OCI-LY1 (cell line): Measurements from ENCODE around the gene PPP4C.
A peak's percentile ranks its signal among the peaks of the same experiment; 100 is the strongest.

ENCODE experiments used
- H2AFZ ChIP-seq: fragments of 200-600 bp; sonication (generic), shearing (Covaris generic); 2 replicates; pipeline ENCODE4 v1.6.0; 2014; ENCODE audit warnings: antibody characterized with exemption, mild to moderate bottlenecking, low read length
- H3F3A ChIP-seq: fragments of 200-600 bp; sonication (generic), shearing (Covaris generic); 2 replicates; pipeline ENCODE4 v1.6.0; 2014; ENCODE audit warnings: mild to moderate bottlenecking, antibody characterized with exemption, low read length, moderate library complexity; ENCODE audit not compliant: insufficient read depth
- H3K27ac ChIP-seq: fragments of 200-600 bp; sonication (generic); 2 replicates; pipeline ENCODE4 v1.5.1; 2014; ENCODE audit warnings: low read length, mixed run types, mild to moderate bottlenecking, low read depth; ENCODE audit not compliant: poor library complexity, severe bottlenecking
- H3K27me3 ChIP-seq: fragments of 200-600 bp; sonication (generic); 2 replicates; pipeline ENCODE4 v1.6.0; 2014; ENCODE audit warnings: antibody characterized with exemption, mild to moderate bottlenecking, low read length, moderate library complexity; ENCODE audit not compliant: insufficient read depth
- H3K36me3 ChIP-seq: fragments of 200-600 bp; sonication (generic); 2 replicates; pipeline ENCODE4 v1.6.1; 2014; ENCODE audit warnings: mild to moderate bottlenecking, antibody characterized with exemption, low read length, moderate library complexity, mixed read lengths; ENCODE audit not compliant: insufficient read depth
- H3K4me1 ChIP-seq: fragments of 200-600 bp; sonication (generic); 2 replicates; pipeline ENCODE4 v1.5.1; 2014; ENCODE audit warnings: mild to moderate bottlenecking, low read length, moderate library complexity; ENCODE audit not compliant: insufficient read depth, severe bottlenecking
- H3K4me2 ChIP-seq: fragments of 200-600 bp; sonication (generic), shearing (Covaris generic); 2 replicates; pipeline ENCODE4 v1.6.1; 2014; ENCODE audit warnings: low read length
- H3K4me3 ChIP-seq: fragments of 200-600 bp; sonication (generic); 2 replicates; pipeline ENCODE4 v1.5.1; 2014; ENCODE audit warnings: low read length, low read depth, mild to moderate bottlenecking, mixed read lengths; ENCODE audit not compliant: poor library complexity, severe bottlenecking
- H3K79me2 ChIP-seq: fragments of 200-600 bp; shearing (Covaris generic); 2 replicates; pipeline ENCODE4 v1.6.1; 2016; ENCODE audit warnings: mixed run types, low read length, mixed read lengths; ENCODE audit not compliant: insufficient read depth
- H3K9ac ChIP-seq: fragments of 200-600 bp; sonication (generic), shearing (Covaris generic); 2 replicates; pipeline ENCODE4 v1.6.1; 2014; ENCODE audit warnings: mild to moderate bottlenecking, low read length, mixed read lengths
- H3K9me2 ChIP-seq: fragments of 200-600 bp; sonication (generic), shearing (Covaris generic); 2 replicates; pipeline ENCODE4 v1.6.1; 2014; ENCODE audit warnings: low read depth, mild to moderate bottlenecking, low read length, mixed read lengths
- H3K9me3 ChIP-seq: fragments of 200-600 bp; shearing (Covaris generic); 2 replicates; pipeline ENCODE4 v1.6.1; 2014; ENCODE audit warnings: low read length, mixed read lengths
- H4K20me1 ChIP-seq: fragments of 200-600 bp; sonication (generic), shearing (Covaris generic); 2 replicates; pipeline ENCODE4 v1.6.0; 2016; ENCODE audit warnings: mild to moderate bottlenecking, low read length; ENCODE audit not compliant: insufficient read depth
- CTCF ChIP-seq: fragments of 200-600 bp; sonication (generic), shearing (Covaris generic); IDR thresholded peaks from 2 replicates; pipeline ENCODE4 v1.5.1; 2017; ENCODE audit warnings: mild to moderate bottlenecking, antibody characterized with exemption, low read length, moderate library complexity, mixed read lengths
- EZH2 ChIP-seq: fragments of 200-600 bp; sonication (generic), shearing (Covaris generic); IDR thresholded peaks from 2 replicates; pipeline ENCODE4 v1.8.0; 2017; ENCODE audit warnings: borderline replicate concordance, mixed run types, mild to moderate bottlenecking, antibody characterized with exemption, low read length, moderate library complexity, mixed read lengths

Gene PPP4C

GRCh38 chr16:30067584-30067916, 8.2 kb upstream of the PPP4C start:
- Histone ChIP-seq H3K79me2 (peaks cover 13% of the 10 kb centered on the region), H3K9ac (peak overlapping the region; percentile 76; the same call in 1 of the 2 replicates), H3K27ac (peak overlapping the region; percentile 72), H3K4me3 (peak overlapping the region; percentile 78), H3K36me3 (peaks cover 68% of the 10 kb centered on the region), H3K4me2 (peak overlapping the region; percentile 88), H3K4me1 (peaks cover 55% of the 10 kb centered on the region), H3F3A (0 out of 2 replicates have a peak, but pooled peaks cover 2% of the 10 kb centered on the region), H3K27me3 (no peaks in the 10 kb centered on the region), H3K9me3 (no peaks in the 10 kb centered on the region), H3K9me2 (no peaks in the 10 kb centered on the region), H2AFZ (no peak overlapping the region), H4K20me1 (no peaks in the 10 kb centered on the region)
- TF ChIP-seq CTCF (no peak), EZH2 (no peak)

- H3K27ac ChIP-seq = peak overlapping the region; percentile 73
- peaks cover 73% of the 10 kb centered on the region for H3K36me3 ChIP-seq
- no peak overlapping the region; the same call in 1 of the 2 replicates for H3K4me2 ChIP-seq
- no peaks in the 10 kb centered on the region for H4K20me1 ChIP-seq
- no peak overlapping the region for H2AFZ ChIP-seq
- H3K9ac ChIP-seq = no peak overlapping the region
- peaks cover 5% of the 10 kb centered on the region; the same call in 1 of the 2 replicates for H3F3A ChIP-seq
- TF ChIP-seq EZH2 = no peak
- no peak for TF ChIP-seq CTCF
- H3K79me2 ChIP-seq = peaks cover 13% of the 10 kb centered on the region
- H3K4me1 ChIP-seq = peaks cover 52% of the 10 kb centered on the region
- no peak overlapping the region for H3K4me3 ChIP-seq
- no peaks in the 10 kb centered on the region for H3K27me3 ChIP-seq
- no peaks in the 10 kb centered on the region for H3K9me2 ChIP-seq
- H3K9me3 ChIP-seq = no peaks in the 10 kb centered on the region
Observed at GRCh38 chr16:30068333-30068732, 7.5 kb upstream of the PPP4C start.

- no peak overlapping the region; the same call in 1 of the 2 replicates for H3K9ac ChIP-seq
- H3F3A ChIP-seq = peaks cover 8% of the 10 kb centered on the region; the same call in 1 of the 2 replicates
- peaks cover 73% of the 10 kb centered on the region for H3K36me3 ChIP-seq
- H3K4me3 ChIP-seq = peak overlapping the region; percentile 11
- TF ChIP-seq CTCF (peak; percentile 65), EZH2 (no peak)
- no peaks in the 10 kb centered on the region for H3K27me3 ChIP-seq
- H3K27ac ChIP-seq = peak overlapping the region; percentile 73
- H3K4me2 ChIP-seq = peak overlapping the region; percentile 25; the same call in 1 of the 2 replicates
- H3K9me2 ChIP-seq = no peaks in the 10 kb centered on the region
- no peaks in the 10 kb centered on the region for H4K20me1 ChIP-seq
- no peak overlapping the region for H2AFZ ChIP-seq
- peaks cover 50% of the 10 kb centered on the region for H3K4me1 ChIP-seq
- no peaks in the 10 kb centered on the region for H3K9me3 ChIP-seq
- peaks cover 13% of the 10 kb centered on the region for H3K79me2 ChIP-seq
Observed at GRCh38 chr16:30068750-30069610, 6.8 kb upstream of the PPP4C start.
